Trophoblast cell (in vitro differentiated cells and primary cell): ENCODE data around the gene MYO5B.

Source experiments
- DNase-seq, 2 donors: peaks; one replicate each; pipeline ENCODE4 v3.0.0-alpha.2; 2016
- H2AFZ ChIP-seq: 2 replicates; pipeline ENCODE4 v1.6.1; 2013; ENCODE audit warnings: low read length, moderate library complexity, mild to moderate bottlenecking; ENCODE audit not compliant: insufficient read depth, poor library complexity
- H2AK5ac ChIP-seq: 2 replicates; pipeline ENCODE4 v1.6.1; 2013; ENCODE audit warnings: mild to moderate bottlenecking, low read length
- H2BK120ac ChIP-seq: 2 replicates; pipeline ENCODE4 v1.6.1; 2013; ENCODE audit warnings: low read length, mild to moderate bottlenecking, moderate library complexity; ENCODE audit not compliant: insufficient read depth, poor library complexity
- H2BK12ac ChIP-seq: 2 replicates; pipeline ENCODE4 v1.6.1; 2013; ENCODE audit warnings: mild to moderate bottlenecking, low read length, moderate library complexity
- H2BK5ac ChIP-seq: 2 replicates; pipeline ENCODE4 v1.6.1; 2013; ENCODE audit warnings: low read length, low read depth, moderate library complexity, mild to moderate bottlenecking; ENCODE audit not compliant: poor library complexity
- H3K14ac ChIP-seq: 2 replicates; pipeline ENCODE4 v1.6.1; 2013; ENCODE audit warnings: mild to moderate bottlenecking, low read length
- H3K18ac ChIP-seq: 2 replicates; pipeline ENCODE4 v1.6.1; 2013; ENCODE audit warnings: mild to moderate bottlenecking, low read length
- H3K23ac ChIP-seq: 2 replicates; pipeline ENCODE4 v1.6.1; 2013; ENCODE audit warnings: low read length
- H3K27ac ChIP-seq: 2 replicates; pipeline ENCODE4 v1.5.1; 2013; ENCODE audit warnings: low read depth, mild to moderate bottlenecking, inconsistent platforms, low read length, moderate library complexity
- H3K27me3 ChIP-seq: 2 replicates; pipeline ENCODE4 v1.6.1; 2013; ENCODE audit warnings: inconsistent platforms, mild to moderate bottlenecking, low read length, moderate library complexity; ENCODE audit not compliant: insufficient read depth
- H3K36me3 ChIP-seq, 2 experiments: 1 replicate in 1 of 2; 2 replicates in 1 of 2; pipeline ENCODE4 v1.6.1; 2013; ENCODE audit warnings: low read length in 2 of 2, mild to moderate bottlenecking in 2 of 2, moderate library complexity in 1 of 2; ENCODE audit not compliant: insufficient read depth in 2 of 2, control insufficient read depth in 1 of 2
- H3K4ac ChIP-seq: 2 replicates; pipeline ENCODE4 v1.6.1; 2013; ENCODE audit warnings: low read depth, mild to moderate bottlenecking, low read length, moderate library complexity
- H3K4me1 ChIP-seq, 2 experiments: 1 replicate in 1 of 2; 2 replicates in 1 of 2; pipeline ENCODE4 v1.6.1; 2013; ENCODE audit warnings: low read length in 2 of 2, mild to moderate bottlenecking in 2 of 2, moderate library complexity in 1 of 2; ENCODE audit not compliant: insufficient read depth in 2 of 2, control insufficient read depth in 1 of 2
- H3K4me2 ChIP-seq: 2 replicates; pipeline ENCODE4 v1.6.1; 2013; ENCODE audit warnings: inconsistent platforms, mild to moderate bottlenecking, low read length, moderate library complexity
- H3K4me3 ChIP-seq: 2 replicates; pipeline ENCODE4 v1.5.1; 2013; ENCODE audit warnings: mild to moderate bottlenecking, low read depth, low read length, inconsistent platforms
- H3K79me1 ChIP-seq: one replicate; pipeline ENCODE4 v1.6.1; 2013; ENCODE audit warnings: low read length
- H3K79me2 ChIP-seq: 2 replicates; pipeline ENCODE4 v1.6.1; 2013; ENCODE audit warnings: low read length, mild to moderate bottlenecking; ENCODE audit not compliant: control insufficient read depth, insufficient read depth, poor library complexity
- H3K9ac ChIP-seq: 2 replicates; pipeline ENCODE4 v1.6.1; 2013; ENCODE audit warnings: mild to moderate bottlenecking, low read length
- H3K9me3 ChIP-seq: 2 replicates; pipeline ENCODE4 v1.6.1; 2013; ENCODE audit warnings: low read depth, mild to moderate bottlenecking, control low read depth, inconsistent platforms, low read length; ENCODE audit not compliant: insufficient read depth
- H4K12ac ChIP-seq: 2 replicates; pipeline ENCODE4 v1.6.1; 2013; ENCODE audit warnings: low read depth, mild to moderate bottlenecking, low read length, moderate library complexity
- H4K8ac ChIP-seq: 2 replicates; pipeline ENCODE4 v1.6.1; 2013; ENCODE audit warnings: low read depth, mild to moderate bottlenecking, low read length, moderate library complexity
- H4K91ac ChIP-seq: one replicate; pipeline ENCODE4 v1.6.1; 2013; ENCODE audit warnings: low read depth, mild to moderate bottlenecking, low read length, moderate library complexity
- WGBS: extraction: QIAGEN DNeasy Blood & Tissue Kit; methylation state at CpG from one replicate; pipeline ENCODE4 v1.1.7; 2013; ENCODE audit warnings: missing lambda C conversion rate; ENCODE audit not compliant: insufficient read length, insufficient coverage; ENCODE audit errors: extremely low coverage; 5-methylcytosine and 5-hydroxymethylcytosine counted together

The MYO5B gene

GRCh38 chr18:50034029-50034428 lies 160.9 kb downstream of the MYO5B start:
- Histone ChIP-seq H3K9ac (no peak overlapping the region), H2AK5ac (no peak overlapping the region), H3K36me3 (no peaks in the 10 kb centered on the region), H3K14ac (no peak overlapping the region), H2AFZ (no peak overlapping the region), H3K9me3 (no peaks in the 10 kb centered on the region), H3K4me3 (no peak overlapping the region), H3K4me1 (no peaks in the 10 kb centered on the region), H3K79me2 (no peaks in the 10 kb centered on the region), H3K27me3 (no peaks in the 10 kb centered on the region), H3K79me1 (no peaks in the 10 kb centered on the region), H4K91ac (no peak overlapping the region), H2BK120ac (no peak overlapping the region), H2BK12ac (no peak overlapping the region), H4K12ac (no peak overlapping the region), H3K18ac (no peak overlapping the region), H4K8ac (no peak overlapping the region), H3K27ac (no peak overlapping the region), H3K23ac (no peak overlapping the region), H3K4ac (no peak overlapping the region), H3K4me2 (no peak overlapping the region), H2BK5ac (no peak overlapping the region)
- DNase-seq: no peak

GRCh38 chr18:50033004-50033403 lies 161.9 kb downstream of the MYO5B start:
- Histone ChIP-seq H3K9ac (no peak overlapping the region), H2BK12ac (no peak overlapping the region), H3K9me3 (no peaks in the 10 kb centered on the region), H2BK120ac (no peak overlapping the region), H3K18ac (no peak overlapping the region), H3K4ac (no peak overlapping the region), H3K4me1 (no peaks in the 10 kb centered on the region), H3K79me1 (no peaks in the 10 kb centered on the region), H2AK5ac (no peak overlapping the region), H3K27me3 (no peaks in the 10 kb centered on the region), H3K4me3 (no peak overlapping the region), H3K27ac (no peak overlapping the region), H4K8ac (no peak overlapping the region), H3K4me2 (no peak overlapping the region), H3K79me2 (no peaks in the 10 kb centered on the region), H4K12ac (no peak overlapping the region), H3K23ac (no peak overlapping the region), H3K14ac (no peak overlapping the region), H3K36me3 (no peaks in the 10 kb centered on the region), H4K91ac (no peak overlapping the region), H2BK5ac (no peak overlapping the region), H2AFZ (no peak overlapping the region)
- no peak for DNase-seq
- no CpG with 5 or more reads among the region's 6 CpGs for WGBS

DNA sequence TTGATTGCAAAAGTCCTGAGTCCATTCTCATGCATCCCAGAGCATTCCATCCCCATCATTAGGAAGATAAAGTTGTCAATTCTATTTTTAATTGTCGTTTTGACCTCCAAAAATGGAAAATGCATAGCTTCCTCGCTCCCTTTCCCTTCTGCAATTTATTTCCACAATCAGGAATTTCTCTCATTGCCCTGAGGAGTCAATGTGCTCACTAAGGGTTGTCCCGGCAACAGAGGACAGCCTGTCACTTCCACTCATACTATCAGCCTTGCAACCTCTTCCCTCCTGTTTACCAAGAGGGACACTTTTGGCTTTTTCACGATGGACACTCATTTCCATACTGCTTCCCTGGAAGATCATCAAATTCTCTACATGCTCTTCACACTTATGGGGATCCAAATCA lies 164.8 kb downstream of the MYO5B start:
- H3K23ac ChIP-seq: no peak overlapping the region
- H3K27ac ChIP-seq: no peak overlapping the region
- H3K14ac ChIP-seq: no peak overlapping the region
- no peaks in the 10 kb centered on the region for H3K4me1 ChIP-seq
- no peak overlapping the region for H2AK5ac ChIP-seq
- peak in 1 of 2 donors; percentile 40 for DNase-seq
- H3K36me3 ChIP-seq: no peaks in the 10 kb centered on the region
- no peaks in the 10 kb centered on the region for H3K27me3 ChIP-seq
- H3K4me2 ChIP-seq: no peak overlapping the region
- no peak overlapping the region for H3K9ac ChIP-seq
- no peak overlapping the region for H2BK12ac ChIP-seq
- no peaks in the 10 kb centered on the region for H3K79me2 ChIP-seq
- H3K18ac ChIP-seq: no peak overlapping the region
- H2AFZ ChIP-seq: no peak overlapping the region
- no peak overlapping the region for H3K4me3 ChIP-seq
- no peak overlapping the region for H2BK120ac ChIP-seq
- H3K9me3 ChIP-seq: no peaks in the 10 kb centered on the region
- no peak overlapping the region for H2BK5ac ChIP-seq
- no peak overlapping the region for H4K91ac ChIP-seq
- H4K8ac ChIP-seq: no peak overlapping the region
- no CpG with 5 or more reads among the region's 4 CpGs for WGBS
- H4K12ac ChIP-seq: no peak overlapping the region
- no peaks in the 10 kb centered on the region for H3K79me1 ChIP-seq
- no peak overlapping the region for H3K4ac ChIP-seq

DNA sequence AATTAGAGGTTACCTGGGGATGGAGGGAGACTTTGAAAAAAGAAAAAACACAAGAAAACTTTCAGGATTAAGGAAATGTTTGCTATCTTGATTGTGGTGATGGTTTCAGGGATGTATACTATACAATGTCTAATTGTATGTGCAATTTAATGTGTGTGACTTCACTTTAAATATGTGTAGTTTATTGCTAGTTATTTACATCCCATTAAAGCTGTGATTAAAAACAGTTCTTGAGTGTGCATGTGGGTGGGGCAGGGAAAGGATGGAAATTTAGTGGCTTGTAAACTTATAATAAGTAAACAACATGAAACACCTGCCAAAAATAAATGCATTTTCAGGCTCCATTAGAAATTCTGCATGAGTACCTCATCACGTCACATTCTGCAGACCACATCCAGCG lies 167.0 kb downstream of the MYO5B start:
- H2BK120ac ChIP-seq: no peak overlapping the region
- WGBS: no CpG with 5 or more reads among the region's 2 CpGs

More for the DNA sequence above, 167.0 kb downstream of the MYO5B start:
- no peak for DNase-seq
- no peak overlapping the region for H3K18ac ChIP-seq
- H2AK5ac ChIP-seq: no peak overlapping the region
- H2AFZ ChIP-seq: no peak overlapping the region
- H3K27me3 ChIP-seq: no peaks in the 10 kb centered on the region
- H3K79me1 ChIP-seq: no peaks in the 10 kb centered on the region
- H3K4me2 ChIP-seq: no peak overlapping the region
- H4K12ac ChIP-seq: no peak overlapping the region
- no peak overlapping the region for H3K14ac ChIP-seq
- no peak overlapping the region for H3K4ac ChIP-seq
- H2BK12ac ChIP-seq: no peak overlapping the region
- H3K4me1 ChIP-seq: no peaks in the 10 kb centered on the region
- no peaks in the 10 kb centered on the region for H3K36me3 ChIP-seq
- H3K9me3 ChIP-seq: no peaks in the 10 kb centered on the region
- no peaks in the 10 kb centered on the region for H3K79me2 ChIP-seq
- H3K4me3 ChIP-seq: no peak overlapping the region
- no peak overlapping the region for H3K23ac ChIP-seq
- no peak overlapping the region for H3K27ac ChIP-seq
- no peak overlapping the region for H3K9ac ChIP-seq
- H4K8ac ChIP-seq: no peak overlapping the region
- no peak overlapping the region for H2BK5ac ChIP-seq
- H4K91ac ChIP-seq: no peak overlapping the region
